ENCODE measurements around the gene ERCC3. TPM values are rescaled to one million over a fixed set of nuclear protein-coding genes. Genes with fewer than 3 reads are reported as not detected.
"Not testable (repeated sequence)": the region's sequence is repeated elsewhere in the genome, so short reads cannot be mapped to it uniquely, and the experiment has no call there.

ERCC3 gene
- total and polyA plus RNA-seq, 8 donors: 16.5 to 103 (median 34.5) TPM

- H3K9me3 ChIP-seq: peaks cover 0 to 14% (median 0%) of the 10 kb centered on the region in 4 donors
- TF ChIP-seq POLR2A (IDR thresholded peaks at IDR 0.05) (no peak), EP300 (IDR thresholded peaks at IDR 0.05) (no peak), POLR2AphosphoS5 (IDR thresholded peaks at IDR 0.05) (no peak)
- TF ChIP-seq, protein P1, sequence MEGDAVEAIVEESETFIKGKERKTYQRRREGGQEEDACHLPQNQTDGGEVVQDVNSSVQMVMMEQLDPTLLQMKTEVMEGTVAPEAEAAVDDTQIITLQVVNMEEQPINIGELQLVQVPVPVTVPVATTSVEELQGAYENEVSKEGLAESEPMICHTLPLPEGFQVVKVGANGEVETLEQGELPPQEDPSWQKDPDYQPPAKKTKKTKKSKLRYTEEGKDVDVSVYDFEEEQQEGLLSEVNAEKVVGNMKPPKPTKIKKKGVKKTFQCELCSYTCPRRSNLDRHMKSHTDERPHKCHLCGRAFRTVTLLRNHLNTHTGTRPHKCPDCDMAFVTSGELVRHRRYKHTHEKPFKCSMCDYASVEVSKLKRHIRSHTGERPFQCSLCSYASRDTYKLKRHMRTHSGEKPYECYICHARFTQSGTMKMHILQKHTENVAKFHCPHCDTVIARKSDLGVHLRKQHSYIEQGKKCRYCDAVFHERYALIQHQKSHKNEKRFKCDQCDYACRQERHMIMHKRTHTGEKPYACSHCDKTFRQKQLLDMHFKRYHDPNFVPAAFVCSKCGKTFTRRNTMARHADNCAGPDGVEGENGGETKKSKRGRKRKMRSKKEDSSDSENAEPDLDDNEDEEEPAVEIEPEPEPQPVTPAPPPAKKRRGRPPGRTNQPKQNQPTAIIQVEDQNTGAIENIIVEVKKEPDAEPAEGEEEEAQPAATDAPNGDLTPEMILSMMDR (IDR thresholded peaks at IDR 0.05): no peak
- no peaks in the 10 kb centered on the region for H3K36me3 ChIP-seq
- peaks cover 14 to 24% (median 23%) of the 10 kb centered on the region in 4 donors for H3K4me1 ChIP-seq
- DNase-seq: no peak
- peaks cover 11 to 60% (median 36%) of the 10 kb centered on the region in 3 donors for H3K27me3 ChIP-seq
- 62 to 75% (median 73%) methylated on average over 14 of the region's 14 CpGs for WGBS, 5 donors
- H3K27ac ChIP-seq: no peak overlapping the region
- intact Hi-C loops (cut with DNase I; ENCODE audit: low total_unique reads): no loop called here
- no peak overlapping the region for H3K4me3 ChIP-seq
These were observed 76.2 kb downstream of the ERCC3 start for GRCh38 chr2:127217470-127218325.

DNA sequence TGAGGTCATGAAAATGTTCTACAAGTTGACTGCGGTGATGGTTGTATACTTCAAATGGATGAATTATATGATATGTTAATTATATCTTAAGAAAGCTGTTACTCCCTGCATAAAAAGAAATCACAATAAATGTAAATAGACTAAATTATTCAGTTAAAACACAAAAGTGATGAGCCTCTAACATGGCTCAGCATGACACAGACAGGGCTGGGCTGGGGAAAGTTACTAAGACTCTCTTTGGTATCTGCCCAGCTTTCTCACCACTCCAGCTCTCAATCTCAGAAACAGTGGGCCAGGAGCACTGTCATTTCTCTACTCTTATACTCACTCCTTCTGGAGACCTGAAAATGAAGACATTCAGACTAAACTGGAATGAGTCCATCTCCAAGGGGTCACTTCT lies 77.4 kb downstream of the ERCC3 start:
- intact Hi-C loops (cut with DNase I; ENCODE audit: low total_unique reads): no loop called here
- Histone ChIP-seq H3K4me3 (no peak overlapping the region), H3K27me3 (peaks cover 11 to 48% (median 36%) of the 10 kb centered on the region in 3 donors), H3K4me1 (peaks cover 14 to 24% (median 23%) of the 10 kb centered on the region in 4 donors), H3K36me3 (no peaks in the 10 kb centered on the region), H3K9me3 (peaks cover 0 to 14% (median 0%) of the 10 kb centered on the region in 4 donors), H3K27ac (no peak overlapping the region)
- WGBS, 5 donors: 92 to 100% (median 97%) methylated on average over 1 of the region's 1 CpG
- DNase-seq: no peak
- TF ChIP-seq, protein P1 (IDR thresholded peaks at IDR 0.05): no peak
- no peak for TF ChIP-seq EP300 (IDR thresholded peaks at IDR 0.05)

DNA sequence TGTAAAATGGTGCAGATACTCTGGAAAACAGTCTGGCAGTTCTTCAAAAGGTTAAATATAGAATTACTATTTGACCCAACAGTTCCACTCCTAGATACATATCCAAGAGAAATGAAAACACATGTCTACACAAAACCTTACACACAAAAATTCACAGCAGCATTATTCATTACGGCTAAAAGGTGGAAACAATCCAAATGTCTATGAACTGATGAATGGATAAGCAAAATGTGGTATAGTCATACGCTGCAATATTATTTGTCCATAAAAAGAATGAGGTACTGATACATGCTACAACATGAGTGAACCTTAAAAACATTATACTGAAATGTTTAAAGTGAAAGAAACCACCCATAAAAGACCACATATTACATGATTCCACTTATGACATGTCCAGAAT lies 77.8 kb downstream of the ERCC3 start:
- Histone ChIP-seq H3K4me3 (no peak overlapping the region), H3K27ac (no peak overlapping the region), H3K9me3 (peaks cover 0 to 14% (median 0%) of the 10 kb centered on the region in 4 donors), H3K27me3 (peaks cover 11 to 44% (median 36%) of the 10 kb centered on the region in 3 donors), H3K4me1 (peaks cover 14 to 24% (median 23%) of the 10 kb centered on the region in 4 donors), H3K36me3 (no peaks in the 10 kb centered on the region)
- intact Hi-C loops (cut with DNase I; ENCODE audit: low total_unique reads): no loop called here
- TF ChIP-seq, protein P1 (IDR thresholded peaks at IDR 0.05): no peak
- TF ChIP-seq POLR2A (IDR thresholded peaks at IDR 0.05) (no peak), POLR2AphosphoS5 (IDR thresholded peaks at IDR 0.05) (no peak), EP300 (IDR thresholded peaks at IDR 0.05) (no peak)
- DNase-seq: no peak
- 79 to 90% (median 87%) methylated on average over 2 of the region's 2 CpGs for WGBS, 5 donors

- H3K36me3 ChIP-seq; H3K4me1 ChIP-seq; DNase-seq; H3K4me3 ChIP-seq; intact Hi-C loops (cut with DNase I; ENCODE audit: low total_unique reads); H3K27ac ChIP-seq: not testable (repeated sequence)
- 85 to 96% (median 93%) methylated on average over 2 of the region's 2 CpGs for WGBS, 5 donors
- peaks cover 6 to 25% (median 19%) of the 10 kb centered on the region in 3 donors for H3K27me3 ChIP-seq
- peaks cover 0 to 14% (median 0%) of the 10 kb centered on the region in 4 donors for H3K9me3 ChIP-seq
These were observed 79.7 kb downstream of the ERCC3 start for GRCh38 chr2:127214201-127214600.

- Histone ChIP-seq H3K27ac (no peak overlapping the region), H3K4me1 (no peaks in the 10 kb centered on the region), H3K9me3 (peaks cover 0 to 5% (median 2%) of the 10 kb centered on the region in 4 donors), H3K4me3 (no peak overlapping the region), H3K36me3 (no peaks in the 10 kb centered on the region), H3K27me3 (peaks cover 0 to 23% (median 0%) of the 10 kb centered on the region in 3 donors)
- TF ChIP-seq EP300 (IDR thresholded peaks at IDR 0.05) (no peak), POLR2A (IDR thresholded peaks at IDR 0.05) (no peak), POLR2AphosphoS5 (IDR thresholded peaks at IDR 0.05) (no peak)
- TF ChIP-seq, protein P1 (IDR thresholded peaks at IDR 0.05): no peak
- WGBS, 5 donors: 55 to 74% (median 64%) methylated on average over 4 of the region's 4 CpGs
- DNase-seq: no peak
- intact Hi-C loops (cut with DNase I; ENCODE audit: low total_unique reads): no loop called here
These were observed 85.6 kb downstream of the ERCC3 start for GRCh38 chr2:127208313-127208712.

Measured in stomach (tissue), 9 donors.